ENCODE data around the gene ANAPC5.
"Not testable (repeated sequence)": the region's sequence is repeated elsewhere in the genome, so short reads cannot be mapped to it uniquely, and the experiment has no call there.

The ANAPC5 gene

GRCh38 chr12:121383601-121384021, 31.4 kb upstream of the ANAPC5 start:
- H3K27me3 Mint-ChIP-seq (ENCODE audit: low read depth, poor library complexity): peaks cover 34% of the 10 kb centered on the region
- H3K27ac Mint-ChIP-seq: no peak overlapping the region
- DNase-seq: no peak
- H3K4me3 Mint-ChIP-seq: no peak overlapping the region
- H3K9me3 Mint-ChIP-seq: no peaks in the 10 kb centered on the region
- no peak for TF ChIP-seq CTCF (IDR thresholded peaks at IDR 0.05)
- no peaks in the 10 kb centered on the region for H3K4me1 Mint-ChIP-seq
- no peaks in the 10 kb centered on the region for H3K36me3 Mint-ChIP-seq (ENCODE audit: low read depth)

GRCh38 chr12:121379945-121380344, 27.7 kb upstream of the ANAPC5 start:
- no peak for TF ChIP-seq CTCF (IDR thresholded peaks at IDR 0.05)
- peaks cover 22% of the 10 kb centered on the region for H3K27me3 Mint-ChIP-seq (ENCODE audit: low read depth, poor library complexity)
- H3K27ac Mint-ChIP-seq: no peak overlapping the region
- H3K36me3 Mint-ChIP-seq (ENCODE audit: low read depth): no peaks in the 10 kb centered on the region
- no peaks in the 10 kb centered on the region for H3K9me3 Mint-ChIP-seq
- H3K4me1 Mint-ChIP-seq: no peaks in the 10 kb centered on the region
- no peak for DNase-seq
- H3K4me3 Mint-ChIP-seq: no peak overlapping the region

GRCh38 chr12:121378736-121379135, 26.5 kb upstream of the ANAPC5 start:
- no peak overlapping the region for H3K27ac Mint-ChIP-seq
- no peaks in the 10 kb centered on the region for H3K4me1 Mint-ChIP-seq
- no peak overlapping the region for H3K4me3 Mint-ChIP-seq
- no peak for TF ChIP-seq CTCF (IDR thresholded peaks at IDR 0.05)
- H3K9me3 Mint-ChIP-seq: no peaks in the 10 kb centered on the region
- no peak for DNase-seq
- no peaks in the 10 kb centered on the region for H3K36me3 Mint-ChIP-seq (ENCODE audit: low read depth)
- H3K27me3 Mint-ChIP-seq (ENCODE audit: low read depth, poor library complexity): peaks cover 22% of the 10 kb centered on the region

GRCh38 chr12:121376754-121377697, 24.8 kb upstream of the ANAPC5 start:
- no peaks in the 10 kb centered on the region for H3K4me1 Mint-ChIP-seq
- DNase-seq: no peak
- no peak overlapping the region for H3K4me3 Mint-ChIP-seq
- H3K36me3 Mint-ChIP-seq (ENCODE audit: low read depth): no peaks in the 10 kb centered on the region
- TF ChIP-seq CTCF (IDR thresholded peaks at IDR 0.05): no peak
- no peak overlapping the region for H3K27ac Mint-ChIP-seq
- H3K27me3 Mint-ChIP-seq (ENCODE audit: low read depth, poor library complexity): peaks cover 12% of the 10 kb centered on the region
- no peaks in the 10 kb centered on the region for H3K9me3 Mint-ChIP-seq

GRCh38 chr12:121374945-121375584, 22.9 kb upstream of the ANAPC5 start:
- not testable (repeated sequence) for H3K36me3 Mint-ChIP-seq (ENCODE audit: low read depth); H3K4me3 Mint-ChIP-seq; H3K27ac Mint-ChIP-seq; H3K9me3 Mint-ChIP-seq; DNase-seq; H3K27me3 Mint-ChIP-seq (ENCODE audit: low read depth, poor library complexity); H3K4me1 Mint-ChIP-seq

GRCh38 chr12:121374336-121374735, 22.1 kb upstream of the ANAPC5 start:
- H3K27me3 Mint-ChIP-seq (ENCODE audit: low read depth, poor library complexity); H3K9me3 Mint-ChIP-seq; H3K4me1 Mint-ChIP-seq; H3K36me3 Mint-ChIP-seq (ENCODE audit: low read depth); H3K4me3 Mint-ChIP-seq; DNase-seq; H3K27ac Mint-ChIP-seq: not testable (repeated sequence)
